Right lobe of liver (tissue), 4 donors: ENCODE data around the gene PRKCB.

Experiments
- POLR2A ChIP-seq: fragments of 450-650 bp; IDR thresholded peaks from one replicate; pipeline ENCODE4 v1.6.1; 2017; ENCODE audit warnings: antibody characterized with exemption, mild to moderate bottlenecking
- TF ChIP-seq, protein P1 (sequence below), 4 donors: fragments of 200-600 bp in 3 of 4; fragments of 450-650 bp in 1 of 4; IDR thresholded peaks; one replicate each; pipeline versions ENCODE4 v1.5.1 to v1.8.0; 2016 to 2022; ENCODE audit warnings: antibody characterized with exemption in 4 of 4, mild to moderate bottlenecking in 2 of 4
- donor health status: DM: no; HTN: no; CAD: no.
- donor health status: DM: no; HTN: no; CAD: no.
- donor health status: DM: no; HTN: yes; CAD: no.

DNA sequence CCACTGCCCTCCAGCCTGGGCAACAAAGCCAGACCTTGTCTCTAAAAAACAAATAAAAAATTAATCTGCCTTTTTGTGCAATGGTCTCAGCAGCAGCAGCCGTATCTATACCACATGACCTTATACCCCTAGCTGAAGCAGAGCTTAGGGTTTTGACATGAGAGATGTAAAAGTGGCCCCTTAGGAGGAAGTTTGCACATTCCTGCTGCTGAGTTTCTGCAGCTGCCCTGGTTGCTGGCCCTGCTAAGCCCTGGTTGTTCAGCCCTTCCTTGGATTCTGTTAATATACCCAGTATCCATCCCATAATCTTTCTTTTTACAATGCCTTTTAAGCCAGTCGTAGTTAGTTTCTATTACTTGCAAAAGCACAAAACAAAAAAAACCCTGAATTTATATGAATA, 33.0 kb upstream of the PRKCB start:
- TF ChIP-seq, protein P1, sequence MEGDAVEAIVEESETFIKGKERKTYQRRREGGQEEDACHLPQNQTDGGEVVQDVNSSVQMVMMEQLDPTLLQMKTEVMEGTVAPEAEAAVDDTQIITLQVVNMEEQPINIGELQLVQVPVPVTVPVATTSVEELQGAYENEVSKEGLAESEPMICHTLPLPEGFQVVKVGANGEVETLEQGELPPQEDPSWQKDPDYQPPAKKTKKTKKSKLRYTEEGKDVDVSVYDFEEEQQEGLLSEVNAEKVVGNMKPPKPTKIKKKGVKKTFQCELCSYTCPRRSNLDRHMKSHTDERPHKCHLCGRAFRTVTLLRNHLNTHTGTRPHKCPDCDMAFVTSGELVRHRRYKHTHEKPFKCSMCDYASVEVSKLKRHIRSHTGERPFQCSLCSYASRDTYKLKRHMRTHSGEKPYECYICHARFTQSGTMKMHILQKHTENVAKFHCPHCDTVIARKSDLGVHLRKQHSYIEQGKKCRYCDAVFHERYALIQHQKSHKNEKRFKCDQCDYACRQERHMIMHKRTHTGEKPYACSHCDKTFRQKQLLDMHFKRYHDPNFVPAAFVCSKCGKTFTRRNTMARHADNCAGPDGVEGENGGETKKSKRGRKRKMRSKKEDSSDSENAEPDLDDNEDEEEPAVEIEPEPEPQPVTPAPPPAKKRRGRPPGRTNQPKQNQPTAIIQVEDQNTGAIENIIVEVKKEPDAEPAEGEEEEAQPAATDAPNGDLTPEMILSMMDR (IDR thresholded peaks at IDR 0.05): no peak
- no peak for TF ChIP-seq POLR2A
